ENCODE measurements around the gene CDH23. TPM values are rescaled to one million over a fixed set of nuclear protein-coding genes. Genes with fewer than 3 reads are reported as not detected.

Gene CDH23
- polyA plus RNA-seq, 1 experiment, result 0.01 TPM

DNA sequence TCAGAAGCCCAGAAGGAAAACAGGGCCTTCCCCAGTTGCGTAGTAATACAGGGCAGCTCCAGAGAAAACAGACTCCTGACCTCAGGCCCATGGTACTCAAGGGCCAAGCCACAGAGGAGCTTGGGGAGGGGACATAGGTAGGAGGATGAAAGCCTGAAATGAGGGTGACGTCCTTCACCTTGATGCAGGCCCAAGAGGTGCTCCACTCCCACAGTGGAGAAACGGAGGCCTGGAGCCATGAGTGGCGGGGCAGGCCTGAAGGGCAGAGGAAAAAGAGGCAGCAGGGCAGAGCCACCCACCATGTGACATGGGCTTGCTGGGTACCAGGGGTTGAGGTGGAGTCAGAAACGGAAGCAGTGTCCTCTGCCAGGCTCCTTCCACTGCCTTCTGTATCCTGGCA, 239.9 kb downstream of the CDH23 start:
- H3K9me3 ChIP-seq (ENCODE audit: control insufficient read depth, insufficient read depth, low read length), result no peaks in the 10 kb centered on the region; the same call in 1 of the 2 replicates
- peaks cover 43% of the 10 kb centered on the region for H3K27me3 ChIP-seq (ENCODE audit: control insufficient read depth, insufficient read depth, low read length)
- no peak overlapping the region for H3K4me3 ChIP-seq (ENCODE audit: low read depth, low read length)
- TF ChIP-seq, protein P1, sequence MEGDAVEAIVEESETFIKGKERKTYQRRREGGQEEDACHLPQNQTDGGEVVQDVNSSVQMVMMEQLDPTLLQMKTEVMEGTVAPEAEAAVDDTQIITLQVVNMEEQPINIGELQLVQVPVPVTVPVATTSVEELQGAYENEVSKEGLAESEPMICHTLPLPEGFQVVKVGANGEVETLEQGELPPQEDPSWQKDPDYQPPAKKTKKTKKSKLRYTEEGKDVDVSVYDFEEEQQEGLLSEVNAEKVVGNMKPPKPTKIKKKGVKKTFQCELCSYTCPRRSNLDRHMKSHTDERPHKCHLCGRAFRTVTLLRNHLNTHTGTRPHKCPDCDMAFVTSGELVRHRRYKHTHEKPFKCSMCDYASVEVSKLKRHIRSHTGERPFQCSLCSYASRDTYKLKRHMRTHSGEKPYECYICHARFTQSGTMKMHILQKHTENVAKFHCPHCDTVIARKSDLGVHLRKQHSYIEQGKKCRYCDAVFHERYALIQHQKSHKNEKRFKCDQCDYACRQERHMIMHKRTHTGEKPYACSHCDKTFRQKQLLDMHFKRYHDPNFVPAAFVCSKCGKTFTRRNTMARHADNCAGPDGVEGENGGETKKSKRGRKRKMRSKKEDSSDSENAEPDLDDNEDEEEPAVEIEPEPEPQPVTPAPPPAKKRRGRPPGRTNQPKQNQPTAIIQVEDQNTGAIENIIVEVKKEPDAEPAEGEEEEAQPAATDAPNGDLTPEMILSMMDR (IDR thresholded peaks at IDR 0.05; ENCODE audit: low read depth, low read length), result no peak
- H3K27ac ChIP-seq (ENCODE audit: low read depth, low read length), result no peak overlapping the region
- DNase-seq (ENCODE audit: low read depth, low spot score), result no peak
- POLR2A ChIA-PET, result no interaction called here
- CTCF ChIA-PET, result no interaction called here

DNA sequence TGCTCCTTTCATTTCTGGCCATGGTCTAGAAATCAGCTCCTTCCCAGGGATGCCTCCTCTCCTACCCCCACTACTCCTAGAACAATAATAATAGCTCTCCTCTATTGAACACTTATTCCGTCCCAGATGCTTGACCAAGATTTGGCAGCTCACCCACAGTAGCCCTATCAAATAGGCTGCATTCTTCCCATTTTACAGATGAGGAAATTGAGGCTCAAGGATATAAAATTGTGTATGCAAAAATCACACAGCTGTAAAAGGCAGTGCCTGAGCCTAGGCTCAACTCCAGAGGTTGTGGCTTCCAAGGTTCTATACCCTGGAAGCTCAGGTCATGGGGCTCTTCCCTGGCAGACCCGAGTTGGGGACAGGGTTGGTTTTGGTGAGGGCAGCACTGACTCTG, 240.6 kb downstream of the CDH23 start:
- DNase-seq (ENCODE audit: low read depth, low spot score), result no peak
- H3K4me3 ChIP-seq (ENCODE audit: low read depth, low read length), result no peak overlapping the region
- TF ChIP-seq, protein P1 (IDR thresholded peaks at IDR 0.05; ENCODE audit: low read depth, low read length), result no peak
- no peaks in the 10 kb centered on the region; the same call in 1 of the 2 replicates for H3K9me3 ChIP-seq (ENCODE audit: control insufficient read depth, insufficient read depth, low read length)
- no peak overlapping the region for H3K27ac ChIP-seq (ENCODE audit: low read depth, low read length)
- CTCF ChIA-PET, result no interaction called here
- POLR2A ChIA-PET, result no interaction called here
- peaks cover 45% of the 10 kb centered on the region for H3K27me3 ChIP-seq (ENCODE audit: control insufficient read depth, insufficient read depth, low read length)

DNA sequence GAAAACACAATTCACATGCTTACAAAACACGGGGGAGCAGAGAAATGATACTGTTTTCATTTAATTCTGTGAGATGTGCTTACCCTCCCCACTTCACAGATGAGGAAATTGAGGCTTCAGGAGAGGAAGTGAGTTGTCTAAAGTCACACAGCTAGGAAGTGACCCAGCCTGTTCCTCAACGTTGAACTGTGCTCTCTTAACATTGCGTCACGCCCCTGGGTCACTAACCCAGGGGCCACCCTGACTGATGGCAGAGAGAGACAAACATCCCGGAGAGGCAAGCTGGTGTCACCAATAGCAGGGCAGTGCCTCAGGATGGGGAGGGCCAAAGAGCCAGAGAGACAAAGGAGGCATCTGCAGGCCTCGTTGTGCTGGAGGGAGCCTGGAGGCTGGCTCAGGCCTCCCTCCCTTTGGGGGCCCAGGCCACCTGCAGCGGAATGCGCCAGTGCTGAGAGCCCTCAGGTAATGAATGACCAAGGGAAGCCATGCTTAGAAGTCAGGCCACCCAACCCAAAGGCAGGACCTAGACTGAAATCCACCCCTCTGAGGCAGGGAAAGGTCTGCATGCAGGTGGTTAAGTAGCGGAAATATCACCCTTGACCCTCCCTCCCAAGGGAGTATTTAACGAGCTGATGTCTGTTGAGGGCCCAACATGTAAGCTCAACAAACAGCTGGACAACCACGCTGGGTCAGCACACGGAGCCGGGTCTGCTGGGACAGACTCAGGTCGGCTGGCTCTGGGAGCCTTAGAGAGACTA, 241.5 kb downstream of the CDH23 start:
- Histone ChIP-seq H3K27ac (ENCODE audit: low read depth, low read length) (no peak overlapping the region), H3K4me3 (ENCODE audit: low read depth, low read length) (no peak overlapping the region), H3K9me3 (ENCODE audit: control insufficient read depth, insufficient read depth, low read length) (no peaks in the 10 kb centered on the region; the same call in 1 of the 2 replicates), H3K27me3 (ENCODE audit: control insufficient read depth, insufficient read depth, low read length) (peaks cover 45% of the 10 kb centered on the region)
- ChIA-PET POLR2A (no interaction called here), CTCF (interaction anchor here (0.6 kb wide), 1 partner anchor 636 kb away, joined by 5 read pairs; the partner anchor contains the start of gene DDIT4)
- DNase-seq (ENCODE audit: low read depth, low spot score), result no peak
- TF ChIP-seq, protein P1 (IDR thresholded peaks at IDR 0.05; ENCODE audit: low read depth, low read length), result no peak

DNA sequence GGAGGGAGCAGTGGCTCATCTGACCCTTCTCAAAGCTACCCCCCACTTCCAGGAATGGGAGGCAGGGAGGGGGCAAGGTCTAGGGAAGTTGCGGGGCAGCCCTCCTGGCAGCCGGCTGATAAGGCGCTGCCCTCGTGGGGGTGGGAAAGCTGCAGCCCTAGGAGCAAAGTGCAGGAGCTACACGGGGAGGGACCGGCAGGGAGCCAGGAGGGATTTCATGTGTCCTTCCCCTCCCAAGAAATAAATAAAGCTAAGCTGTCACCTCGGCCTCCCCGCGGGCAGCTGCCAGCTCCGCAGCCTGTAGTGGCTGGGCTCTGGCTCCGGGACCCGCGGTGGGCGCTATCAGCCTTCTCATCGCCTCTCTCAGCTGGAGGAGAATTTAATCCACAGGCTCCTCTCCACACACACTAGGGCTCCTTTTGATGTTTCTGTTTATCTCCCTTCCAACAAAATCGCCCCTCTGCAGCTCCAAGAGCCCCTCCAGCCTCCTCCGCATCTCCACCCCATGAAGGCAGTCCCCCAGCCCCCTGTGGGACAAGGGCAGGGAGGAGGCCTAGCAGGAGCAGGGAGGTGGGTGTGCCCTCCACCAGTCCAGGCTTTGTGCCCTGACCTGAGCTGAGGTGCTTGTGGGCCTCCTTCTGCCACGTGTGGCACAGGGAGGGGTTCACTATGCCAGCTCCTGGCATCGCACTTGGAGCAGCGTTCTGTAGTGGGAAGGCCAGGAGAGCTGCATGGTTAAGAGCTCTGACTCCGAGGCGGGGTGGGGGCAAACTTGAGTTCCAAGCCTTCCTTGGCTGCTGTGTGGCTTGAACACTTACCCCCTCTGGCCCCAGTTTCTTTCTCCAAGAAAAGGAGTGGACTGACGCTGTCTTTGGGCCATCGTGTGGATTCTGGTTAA, 242.4 kb downstream of the CDH23 start:
- TF ChIP-seq, protein P1 (IDR thresholded peaks at IDR 0.05; ENCODE audit: low read depth, low read length), result no peak
- no peak overlapping the region for H3K4me3 ChIP-seq (ENCODE audit: low read depth, low read length)
- H3K27ac ChIP-seq (ENCODE audit: low read depth, low read length), result no peak overlapping the region
- CTCF ChIA-PET, result interaction anchor here (0.6 kb wide), 1 partner anchor 635 kb away, joined by 5 read pairs; the partner anchor contains the start of gene DDIT4
- no peaks in the 10 kb centered on the region; the same call in 1 of the 2 replicates for H3K9me3 ChIP-seq (ENCODE audit: control insufficient read depth, insufficient read depth, low read length)
- peaks cover 49% of the 10 kb centered on the region for H3K27me3 ChIP-seq (ENCODE audit: control insufficient read depth, insufficient read depth, low read length)
- POLR2A ChIA-PET, result no interaction called here
- no peak for DNase-seq (ENCODE audit: low read depth, low spot score)
